Chondrocyte (in vitro differentiated cells): ENCODE data around the gene CWF19L1. TPM values are rescaled to one million over a fixed set of nuclear protein-coding genes. Genes with fewer than 3 reads are reported as not detected.
A peak's percentile ranks its signal among the peaks of the same experiment; 100 is the strongest.

Source experiments
- DNase-seq: peaks from one replicate; pipeline ENCODE4 v3.0.0; 2021; ENCODE audit warnings: mixed read lengths, low spot score
- H3K27ac Mint-ChIP-seq: one replicate; pipeline ENCODE4 v1.8.0; 2021; ENCODE audit warnings: mild to moderate bottlenecking, moderate library complexity, mixed read lengths; ENCODE audit not compliant: unreplicated experiment
- H3K27me3 Mint-ChIP-seq: 2 replicates; pipeline ENCODE4 v1.8.0; 2021; ENCODE audit warnings: low read depth, mixed read lengths
- H3K36me3 Mint-ChIP-seq: 2 replicates; pipeline ENCODE4 v1.8.0; 2021; ENCODE audit warnings: low read depth, mixed read lengths
- H3K4me1 Mint-ChIP-seq: 2 replicates; pipeline ENCODE4 v1.8.0; 2021; ENCODE audit warnings: low read depth, mild to moderate bottlenecking, mixed read lengths
- H3K4me3 Mint-ChIP-seq: one replicate; pipeline ENCODE4 v1.8.0; 2021; ENCODE audit warnings: mild to moderate bottlenecking, moderate library complexity, mixed read lengths; ENCODE audit not compliant: unreplicated experiment
- H3K9me3 Mint-ChIP-seq: 2 replicates; pipeline ENCODE4 v1.8.0; 2021; ENCODE audit warnings: low read depth, mixed read lengths
- CTCF ChIP-seq: fragments of 200-600 bp; sonication (generic); IDR thresholded peaks from 2 replicates; pipeline ENCODE4 v1.5.0; 2021; ENCODE audit warnings: antibody characterized with exemption, mild to moderate bottlenecking, moderate library complexity
- long read RNA-seq: library from polyadenylated mRNA; stranded (forward); transcript quantifications from one replicate; pipeline ENCODE4 v2.0.0, GENCODE V29; 2021
- total RNA-seq: library from RNA; stranded (reverse); gene quantifications from 3 replicates; pipeline ENCODE4 v1.2.1, GENCODE V29; 2021

Gene CWF19L1
- 11.9 to 16.9 TPM (median 14.1 TPM) in 3 replicates for total RNA-seq
- long read RNA-seq, transcript CWF19L1-201 (14 exons, 1,815 nt): major isoform, 5 of 9 reads
- long read RNA-seq, partial matches to known transcripts: 0 of 9 reads
- long read RNA-seq, other reads (novel, unspliced or antisense): 4 of 9 reads

- peak; percentile 9 for TF ChIP-seq CTCF
- Mint-ChIP-seq H3K27ac (peak within 1 kb of the TSS; percentile 97), H3K27me3 (no peaks in the 10 kb centered on the region), H3K4me1 (peaks cover 9% of the 10 kb centered on the region), H3K36me3 (peaks cover 8% of the 10 kb centered on the region), H3K9me3 (peaks cover 3% of the 10 kb centered on the region), H3K4me3 (peak within 1 kb of the TSS; percentile 99)
- DNase-seq: no peak
Measured at GRCh38 chr10:100267239-100268104, at the start of gene CWF19L1. Gene CWF19L1, minus strand, starts transcription at chr10:100267638. Its CDS starts 45 bp downstream, at chr10:100267593.

- Mint-ChIP-seq H3K36me3 (no peaks in the 10 kb centered on the region), H3K4me3 (no peak overlapping the region), H3K27ac (no peak overlapping the region), H3K4me1 (peaks cover 4% of the 10 kb centered on the region), H3K9me3 (no peaks in the 10 kb centered on the region), H3K27me3 (peaks cover 41% of the 10 kb centered on the region)
- DNase-seq: no peak
- no peak for TF ChIP-seq CTCF
Measured at GRCh38 chr10:100315615-100316014, 48.2 kb upstream of the CWF19L1 start.

GRCh38 chr10:100311298-100311697 is 43.9 kb upstream of the CWF19L1 start:
- Mint-ChIP-seq H3K4me3 (no peak overlapping the region), H3K27ac (no peak overlapping the region), H3K27me3 (peaks cover 61% of the 10 kb centered on the region), H3K36me3 (no peaks in the 10 kb centered on the region), H3K4me1 (no peaks in the 10 kb centered on the region), H3K9me3 (no peaks in the 10 kb centered on the region)
- DNase-seq: no peak
- TF ChIP-seq CTCF: no peak

- peaks cover 59% of the 10 kb centered on the region for H3K27me3 Mint-ChIP-seq
Measured at GRCh38 chr10:100307684-100308083, 40.2 kb upstream of the CWF19L1 start.

More at GRCh38 chr10:100307684-100308083, 40.2 kb upstream of the CWF19L1 start:
- Mint-ChIP-seq H3K9me3 (no peaks in the 10 kb centered on the region), H3K4me1 (no peaks in the 10 kb centered on the region), H3K36me3 (no peaks in the 10 kb centered on the region), H3K4me3 (no peak overlapping the region), H3K27ac (no peak overlapping the region)
- TF ChIP-seq CTCF: no peak
- no peak for DNase-seq
